HCT116 (cell line): Measurements from ENCODE around the gene CALHM2. TPM values are rescaled to one million over a fixed set of nuclear protein-coding genes. Genes with fewer than 3 reads are reported as not detected.

Experiments
- ATAC-seq: fragments of 200-7000 bp; cut with Tn5 transposase; 2 replicates; pipeline ENCODE4 v1.9.1; 2020; ENCODE audit warnings: mild to moderate bottlenecking, moderate library complexity
- BruUV-seq: library from RNA; stranded (reverse); fragments of 400-500 nt; replicated peaks from 2 replicates; lab custom pipeline; 2021; lab: Mats Ljungman, UMichigan
- CTCF ChIA-PET: fragments of 300-600 bp; sonication (Branson Sonifier 250); formaldehyde crosslinking; loops from one replicate; lab custom pipeline; 2021; ENCODE audit warnings: antibody characterized with exemption; lab: Charles Lee
- POLR2A ChIA-PET: fragments of 300-600, 350-600 bp; sonication (Branson Sonifier 250); formaldehyde crosslinking; loops from one replicate; lab custom pipeline; 2021; ENCODE audit warnings: antibody characterized with exemption; lab: Charles Lee
- RAD21 ChIA-PET, 2 experiments: fragments of 300-600 bp; sonication (Branson Sonifier 250); formaldehyde crosslinking; loops; one replicate each; lab custom pipeline; 2023; ENCODE audit warnings: low total read pairs in 2 of 2; ENCODE audit not compliant: uncharacterized antibody in 2 of 2, unreplicated experiment in 2 of 2, low non-redundant PET in 1 of 2; lab: Charles Lee
- DNase-seq: peaks from one replicate; pipeline ENCODE4 v3.0.0-alpha.2; 2010; ENCODE audit warnings: low read depth, low spot score
- H2AFZ ChIP-seq: fragments of 200-600 bp; shearing (Covaris generic), sonication (generic); 2 replicates; pipeline ENCODE4 v1.6.1; 2017; ENCODE audit warnings: low read depth, mixed run types, mixed read lengths, antibody characterized with exemption, low read length; ENCODE audit not compliant: poor library complexity, severe bottlenecking
- H3K27ac ChIP-seq: 2 replicates; pipeline ENCODE4 v1.5.1; 2012; ENCODE audit warnings: low read depth, low read length
- H3K27me3 ChIP-seq: fragments of 200-600 bp; sonication (generic); 2 replicates; pipeline ENCODE4 v1.6.1; 2016; ENCODE audit warnings: mixed run types, low read length, mixed read lengths; ENCODE audit not compliant: insufficient read depth
- H3K36me3 ChIP-seq, 2 experiments: fragments of 200-500 bp in 1 of 2; fragments of 200-600 bp in 1 of 2; sonication (Bioruptor generic) in 1 of 2; sonication (generic) in 1 of 2; 2 replicates each; pipeline versions ENCODE4 v1.5.1 to v1.6.1; 2014 to 2016; ENCODE audit warnings: low read length in 2 of 2, inconsistent platforms in 1 of 2, mixed read lengths in 1 of 2, mixed run types in 1 of 2; ENCODE audit not compliant: insufficient read depth in 2 of 2, control insufficient read depth in 1 of 2
- H3K4me1 ChIP-seq, 2 experiments: fragments of 200-600 bp in 1 of 2; sonication (generic) in 1 of 2; 2 replicates each; pipeline versions ENCODE4 v1.5.1 to v1.6.1; 2012 to 2017; ENCODE audit warnings: low read length in 2 of 2, inconsistent platforms in 1 of 2, mild to moderate bottlenecking in 1 of 2, mixed read lengths in 1 of 2, mixed run types in 1 of 2, moderate library complexity in 1 of 2; ENCODE audit not compliant: insufficient read depth in 2 of 2, control insufficient read depth in 1 of 2
- H3K4me2 ChIP-seq: fragments of 200-600 bp; sonication (generic); 2 replicates; pipeline ENCODE4 v1.6.1; 2017; ENCODE audit warnings: mixed run types, low read length, mixed read lengths
- H3K4me3 ChIP-seq, 2 experiments: fragments of 200-600 bp in 1 of 2; sonication (generic) in 1 of 2; replicated peaks in 1 of 2; 2 replicates each; pipeline ENCODE4 v1.5.1; 2011 to 2016; ENCODE audit warnings: low read length in 2 of 2, control low read depth in 1 of 2, low read depth in 1 of 2, mild to moderate bottlenecking in 1 of 2, mixed read lengths in 1 of 2, mixed run types in 1 of 2
- H3K79me2 ChIP-seq: fragments of 200-600 bp; sonication (generic); 2 replicates; pipeline ENCODE4 v1.6.1; 2017; ENCODE audit warnings: mild to moderate bottlenecking, mixed run types, low read length, moderate library complexity, mixed read lengths; ENCODE audit not compliant: insufficient read depth
- H3K9ac ChIP-seq: fragments of 200-600 bp; sonication (generic); 2 replicates; pipeline ENCODE4 v1.6.1; 2016; ENCODE audit warnings: low read length, mixed read lengths
- H3K9me2 ChIP-seq: fragments of 200-600 bp; sonication (generic), shearing (Covaris generic); 2 replicates; pipeline ENCODE4 v1.6.1; 2017; ENCODE audit warnings: mixed run types, mild to moderate bottlenecking, moderate library complexity; ENCODE audit not compliant: insufficient read depth
- H3K9me3 ChIP-seq, 2 experiments: fragments of 200-500 bp in 1 of 2; fragments of 200-600 bp in 1 of 2; sonication (Bioruptor generic) in 1 of 2; sonication (generic) in 1 of 2; 2 replicates each; pipeline ENCODE4 v1.6.1; 2014 to 2017; ENCODE audit warnings: low read length in 2 of 2, mixed read lengths in 2 of 2, inconsistent platforms in 1 of 2, low read depth in 1 of 2, mild to moderate bottlenecking in 1 of 2, mixed run types in 1 of 2, moderate library complexity in 1 of 2; ENCODE audit not compliant: control insufficient read depth in 1 of 2, insufficient read depth in 1 of 2
- H4K20me1 ChIP-seq: fragments of 200-600 bp; sonication (generic), shearing (Covaris generic); 2 replicates; pipeline ENCODE4 v1.6.1; 2017; ENCODE audit warnings: mixed run types, mild to moderate bottlenecking, moderate library complexity; ENCODE audit not compliant: insufficient read depth
- CEBPB ChIP-seq: IDR thresholded peaks from 2 replicates; pipeline ENCODE4 v1.6.1; 2012; ENCODE audit warnings: low read depth
- CTCF ChIP-seq, 3 experiments: fragments of 200-600 bp in 1 of 3; sonication (generic) in 1 of 3; IDR thresholded peaks in 2 of 3; conservative IDR thresholded peaks in 1 of 3; 2 replicates each; pipeline ENCODE4 v1.5.1; 2012 to 2017; ENCODE audit warnings: low read depth in 2 of 3, low read length in 2 of 3, antibody characterized with exemption in 1 of 3, borderline replicate concordance in 1 of 3, control low read depth in 1 of 3, mild to moderate bottlenecking in 1 of 3, mixed read lengths in 1 of 3, mixed run types in 1 of 3, moderate library complexity in 1 of 3; ENCODE audit not compliant: insufficient read depth in 1 of 3
- MAX ChIP-seq: IDR thresholded peaks from 2 replicates; pipeline ENCODE4 v1.6.1; 2012
- POLR2AphosphoS5 ChIP-seq: IDR thresholded peaks from 2 replicates; pipeline ENCODE4 v1.6.1; 2011; ENCODE audit warnings: mild to moderate bottlenecking, low read depth, low read length, moderate library complexity
- RAD21 ChIP-seq: IDR thresholded peaks from 2 replicates; pipeline ENCODE4 v1.6.1; 2012; ENCODE audit warnings: low read depth, mild to moderate bottlenecking
- SP1 ChIP-seq: IDR thresholded peaks from 2 replicates; pipeline ENCODE4 v1.6.1; 2012; ENCODE audit warnings: low read depth
- SRF ChIP-seq: IDR thresholded peaks from 2 replicates; pipeline ENCODE4 v1.6.1; 2012; ENCODE audit warnings: low read depth
- YY1 ChIP-seq: IDR thresholded peaks from 2 replicates; pipeline ENCODE4 v1.6.1; 2011; ENCODE audit warnings: low read length, low read depth, moderate library complexity, mild to moderate bottlenecking; ENCODE audit not compliant: insufficient replicate concordance; ENCODE audit errors: extremely low read depth
- ZFX ChIP-seq: fragments of 450-650 bp; IDR thresholded peaks from 2 replicates; pipeline ENCODE4 v1.6.1; 2017
- ZNF274 ChIP-seq: fragments of 200-500 bp; sonication (Bioruptor generic); IDR thresholded peaks from 2 replicates; pipeline ENCODE4 v1.6.1; 2014; ENCODE audit warnings: mild to moderate bottlenecking, low read depth, low read length, inconsistent platforms
- intact Hi-C: fragments of 100-400 bp; cut with micrococcal nuclease; formaldehyde crosslinking; loops from 2 replicates; pipeline ENCODE4 v1.10.0; 2022
- total RNA-seq: library from RNA; stranded (reverse); gene quantifications from one replicate; pipeline ENCODE4 v1.2.1, GENCODE V29; 2021; ENCODE audit not compliant: unreplicated experiment

The CALHM2 gene
- total RNA-seq, 1 experiment from 2014 or later = 46.1 TPM

GRCh38 chr10:103493362-103493915 is 41.3 kb upstream of the CALHM2 start, which contains the start of gene NEURL1:
NEURL1 (plus strand) TSS chr10:103493705; CDS start chr10:103494388, 683 bp downstream.
- Histone ChIP-seq H3K4me2 (peak within 1 kb of the TSS; percentile 54), H3K4me1 (peaks cover 15 to 28% of the 10 kb centered on the region in 2 experiments), H4K20me1 (no peaks in the 10 kb centered on the region), H2AFZ (peak within 1 kb of the TSS; percentile 62), H3K9me3 (no peaks in the 10 kb centered on the region), H3K27me3 (no peaks in the 10 kb centered on the region), H3K79me2 (no peaks in the 10 kb centered on the region), H3K4me3 (no peak within 1 kb of the TSS), H3K9me2 (no peaks in the 10 kb centered on the region), H3K27ac (no peak within 1 kb of the TSS), H3K9ac (no peak within 1 kb of the TSS), H3K36me3 (no peaks in the 10 kb centered on the region)
- intact Hi-C loops = loop anchor here (2.0 kb wide), 1 partner anchor 49 kb away; no protein-coding TSS in a partner anchor
- ChIA-PET CTCF (interaction anchor here (1.6 to 2.0 kb wide), 2 partner anchors 10 to 71 kb away, joined by 5 to 6 read pairs; no protein-coding TSS in a partner anchor), POLR2A (interaction anchor here (0.6 to 1.8 kb wide), 2 partner anchors 11 to 675 kb away, joined by 3 to 5 read pairs; no protein-coding TSS in a partner anchor), RAD21 (no interaction called here)
- no peak for TF ChIP-seq SRF
- no peak for TF ChIP-seq YY1
- no peak for TF ChIP-seq RAD21
- no peak for TF ChIP-seq ZFX
- no peak for TF ChIP-seq MAX
- TF ChIP-seq ZNF274 = no peak
- no peak for TF ChIP-seq CTCF (IDR thresholded peaks at IDR 0.05 in 2 of 3, conservative IDR thresholded peaks at IDR 0.05 in 1 of 3; ENCODE audit: borderline replicate concordance in 1 of 3, insufficient read depth in 1 of 3, low read depth in 2 of 3, low read length in 2 of 3)
- no peak for TF ChIP-seq SP1
- TF ChIP-seq POLR2AphosphoS5 = no peak
- TF ChIP-seq CEBPB = no peak
- ATAC-seq (no peak), DNase-seq (no peak)
- BruUV-seq = no TSS peak
